ENCODE measurements around the gene MYBPC2. TPM values are rescaled to one million over a fixed set of nuclear protein-coding genes. Genes with fewer than 3 reads are reported as not detected.

MYBPC2 gene
- total RNA-seq, 1 donor: not detected

- Histone ChIP-seq H3K79me2 (ENCODE audit: insufficient read depth, low read length) (no peaks in the 10 kb centered on the region), H3K4me3 (ENCODE audit: insufficient read depth, low read length) (no peak overlapping the region), H3K27ac (ENCODE audit: low read depth, low read length) (no peak overlapping the region), H3K4me1 (ENCODE audit: insufficient read depth, low read length) (peaks cover 8% of the 10 kb centered on the region), H3K36me3 (ENCODE audit: insufficient read depth, low read length) (no peaks in the 10 kb centered on the region), H4K20me1 (ENCODE audit: insufficient read depth, low read length) (no peaks in the 10 kb centered on the region), H3K9me3 (ENCODE audit: low read depth, low read length) (no peaks in the 10 kb centered on the region), H3K4me2 (ENCODE audit: insufficient read depth, low read length) (no peak overlapping the region), H3K27me3 (ENCODE audit: insufficient read depth, low read length) (peaks cover 13% of the 10 kb centered on the region), H2AFZ (ENCODE audit: low read length) (no peak overlapping the region)
- peak; percentile 72 for DNase-seq (ENCODE audit: insufficient read length, low spot score, missing footprints)
- TF ChIP-seq CTCF (IDR thresholded peaks at IDR 0.05; ENCODE audit: extremely low read depth, low read depth, low read length): no peak
Measured at GRCh38 chr19:50457300-50457699, 24.6 kb downstream of the MYBPC2 start.

GRCh38 chr19:50458396-50459066 is 25.8 kb downstream of the MYBPC2 start:
- H3K4me1 ChIP-seq (ENCODE audit: insufficient read depth, low read length): peaks cover 8% of the 10 kb centered on the region
- H3K27me3 ChIP-seq (ENCODE audit: insufficient read depth, low read length): peaks cover 13% of the 10 kb centered on the region
- peak; percentile 88 for DNase-seq (ENCODE audit: insufficient read length, low spot score, missing footprints)
- H3K27ac ChIP-seq (ENCODE audit: low read depth, low read length): no peak overlapping the region
- H4K20me1 ChIP-seq (ENCODE audit: insufficient read depth, low read length): no peaks in the 10 kb centered on the region
- H3K4me3 ChIP-seq (ENCODE audit: insufficient read depth, low read length): no peak overlapping the region
- H3K79me2 ChIP-seq (ENCODE audit: insufficient read depth, low read length): no peaks in the 10 kb centered on the region
- TF ChIP-seq CTCF (IDR thresholded peaks at IDR 0.05; ENCODE audit: extremely low read depth, low read depth, low read length): no peak
- H2AFZ ChIP-seq (ENCODE audit: low read length): no peak overlapping the region
- no peaks in the 10 kb centered on the region for H3K9me3 ChIP-seq (ENCODE audit: low read depth, low read length)
- no peak overlapping the region for H3K4me2 ChIP-seq (ENCODE audit: insufficient read depth, low read length)
- H3K36me3 ChIP-seq (ENCODE audit: insufficient read depth, low read length): no peaks in the 10 kb centered on the region

GRCh38 chr19:50459067-50459456 is 26.4 kb downstream of the MYBPC2 start:
- Histone ChIP-seq H2AFZ (ENCODE audit: low read length) (no peak overlapping the region), H3K27me3 (ENCODE audit: insufficient read depth, low read length) (peaks cover 13% of the 10 kb centered on the region), H3K4me1 (ENCODE audit: insufficient read depth, low read length) (peaks cover 8% of the 10 kb centered on the region), H3K36me3 (ENCODE audit: insufficient read depth, low read length) (no peaks in the 10 kb centered on the region), H3K27ac (ENCODE audit: low read depth, low read length) (no peak overlapping the region), H3K4me2 (ENCODE audit: insufficient read depth, low read length) (no peak overlapping the region), H3K9me3 (ENCODE audit: low read depth, low read length) (no peaks in the 10 kb centered on the region), H4K20me1 (ENCODE audit: insufficient read depth, low read length) (no peaks in the 10 kb centered on the region), H3K79me2 (ENCODE audit: insufficient read depth, low read length) (no peaks in the 10 kb centered on the region), H3K4me3 (ENCODE audit: insufficient read depth, low read length) (no peak overlapping the region)
- TF ChIP-seq CTCF (IDR thresholded peaks at IDR 0.05; ENCODE audit: extremely low read depth, low read depth, low read length): no peak
- peak; percentile 52 for DNase-seq (ENCODE audit: insufficient read length, low spot score, missing footprints)

- DNase-seq (ENCODE audit: insufficient read length, low spot score, missing footprints): peak; percentile 42
- Histone ChIP-seq H2AFZ (ENCODE audit: low read length) (no peak overlapping the region), H3K4me2 (ENCODE audit: insufficient read depth, low read length) (no peak overlapping the region), H3K9me3 (ENCODE audit: low read depth, low read length) (no peaks in the 10 kb centered on the region), H3K27me3 (ENCODE audit: insufficient read depth, low read length) (peaks cover 13% of the 10 kb centered on the region), H3K79me2 (ENCODE audit: insufficient read depth, low read length) (no peaks in the 10 kb centered on the region), H3K4me3 (ENCODE audit: insufficient read depth, low read length) (no peak overlapping the region), H3K27ac (ENCODE audit: low read depth, low read length) (no peak overlapping the region), H4K20me1 (ENCODE audit: insufficient read depth, low read length) (no peaks in the 10 kb centered on the region), H3K36me3 (ENCODE audit: insufficient read depth, low read length) (no peaks in the 10 kb centered on the region), H3K4me1 (ENCODE audit: insufficient read depth, low read length) (peaks cover 8% of the 10 kb centered on the region)
- no peak for TF ChIP-seq CTCF (IDR thresholded peaks at IDR 0.05; ENCODE audit: extremely low read depth, low read depth, low read length)
Measured at GRCh38 chr19:50459638-50460037, 26.9 kb downstream of the MYBPC2 start.

All from osteoblast (primary cell).